HepG2 (cell line): Measurements from ENCODE around the gene TOR4A. TPM values are rescaled to one million over a fixed set of nuclear protein-coding genes. Genes with fewer than 3 reads are reported as not detected.

ENCODE experiments used
- AGO1 ChIP-seq: fragments of 200-400 bp; formaldehyde crosslinking; IDR thresholded peaks from 2 replicates; pipeline ENCODE4 v1.6.1; 2017; ENCODE audit warnings: mild to moderate bottlenecking, low read depth, low read length, moderate library complexity; ENCODE audit not compliant: poor library complexity, severe bottlenecking
- BATF2 ChIP-seq: sonication (generic); formaldehyde crosslinking; IDR thresholded peaks from 2 replicates; pipeline ENCODE4 v1.8.0; 2022; ENCODE audit warnings: mild to moderate bottlenecking, missing genetic modification reagents, moderate library complexity
- ELF1 ChIP-seq: sonication (generic); formaldehyde crosslinking; IDR thresholded peaks from 2 replicates; pipeline ENCODE4 v1.4.0; 2020; ENCODE audit warnings: missing genetic modification reagents
- HBP1 ChIP-seq: IDR thresholded peaks from 2 replicates; pipeline ENCODE4 v1.6.1; 2016; ENCODE audit warnings: low read depth, control low read depth
- HMG20B ChIP-seq: conservative IDR thresholded peaks from 2 replicates; pipeline ENCODE4 v1.6.1; 2016; ENCODE audit warnings: missing genetic modification reagents, missing compliant biosample characterization
- HNF1B ChIP-seq: sonication (generic); formaldehyde crosslinking; IDR thresholded peaks from 2 replicates; pipeline ENCODE4 v1.5.1; 2020; ENCODE audit warnings: mild to moderate bottlenecking, moderate library complexity, missing genetic modification reagents
- MEIS1 ChIP-seq: sonication (generic); formaldehyde crosslinking; IDR thresholded peaks from 2 replicates; pipeline ENCODE4 v1.9.0; 2021; ENCODE audit warnings: mild to moderate bottlenecking, missing genetic modification reagents, moderate library complexity, borderline replicate concordance
- NFKBIZ ChIP-seq: IDR thresholded peaks from 2 replicates; pipeline ENCODE4 v1.6.1; 2018; ENCODE audit warnings: missing genetic modification reagents, missing compliant biosample characterization
- NR2F6 ChIP-seq, 2 experiments: IDR thresholded peaks; 2 replicates each; pipeline ENCODE4 v1.6.1; 2016; ENCODE audit warnings: antibody characterized with exemption in 1 of 2, mild to moderate bottlenecking in 1 of 2
- PHF21A ChIP-seq: sonication (generic); formaldehyde crosslinking; IDR thresholded peaks from 2 replicates; pipeline ENCODE4 v1.5.0; 2020; ENCODE audit warnings: mild to moderate bottlenecking, missing genetic modification reagents
- SAFB2 ChIP-seq: sonication (generic); formaldehyde crosslinking; IDR thresholded peaks from 2 replicates; pipeline ENCODE4 v1.5.1; 2020; ENCODE audit warnings: missing genetic modification reagents, low read depth, mild to moderate bottlenecking, borderline replicate concordance
- SALL2 ChIP-seq: sonication (generic); formaldehyde crosslinking; IDR thresholded peaks from 2 replicates; pipeline ENCODE4 v1.8.1; 2023; ENCODE audit warnings: mild to moderate bottlenecking, missing genetic modification reagents, inconsistent platforms
- SMAD1 ChIP-seq: sonication (generic); formaldehyde crosslinking; IDR thresholded peaks from 2 replicates; pipeline ENCODE4 v1.4.0; 2020; ENCODE audit warnings: missing genetic modification reagents, low read depth, mild to moderate bottlenecking, borderline replicate concordance
- SMAD3 ChIP-seq: sonication (generic); formaldehyde crosslinking; IDR thresholded peaks from 2 replicates; pipeline ENCODE4 v1.4.0; 2020; ENCODE audit warnings: missing genetic modification reagents
- STAG1 ChIP-seq: sonication (generic); formaldehyde crosslinking; IDR thresholded peaks from 2 replicates; pipeline ENCODE4 v1.4.0; 2020; ENCODE audit warnings: missing genetic modification reagents
- TBP ChIP-seq: sonication (generic); formaldehyde crosslinking; IDR thresholded peaks from 2 replicates; pipeline ENCODE4 v1.5.0; 2020; ENCODE audit warnings: missing genetic modification reagents
- TFE3 ChIP-seq: IDR thresholded peaks from 2 replicates; pipeline ENCODE4 v1.6.1; 2016
- ZBTB7A ChIP-seq: sonication (generic); formaldehyde crosslinking; IDR thresholded peaks from 2 replicates; pipeline ENCODE4 v1.8.0; 2022; ENCODE audit warnings: mild to moderate bottlenecking, missing genetic modification reagents
- ZNF160 ChIP-seq: sonication (generic); formaldehyde crosslinking; IDR thresholded peaks from 2 replicates; pipeline ENCODE4 v1.8.0; 2022; ENCODE audit warnings: mild to moderate bottlenecking, inconsistent platforms, missing genetic modification reagents
- ZNF205 ChIP-seq: IDR thresholded peaks from 2 replicates; pipeline ENCODE4 v1.6.1; 2018; ENCODE audit warnings: missing biosample characterization, missing genetic modification reagents
- ZNF24 ChIP-seq: fragments of 450-650 bp; IDR thresholded peaks from 2 replicates; pipeline ENCODE4 v1.6.1; 2017; ENCODE audit warnings: antibody characterized with exemption, mild to moderate bottlenecking
- ZNF432 ChIP-seq: sonication (generic); formaldehyde crosslinking; IDR thresholded peaks from 2 replicates; pipeline ENCODE4 v1.5.0; 2020; ENCODE audit warnings: missing genetic modification reagents, mild to moderate bottlenecking, borderline replicate concordance
- ZNF572 ChIP-seq: sonication (generic); formaldehyde crosslinking; IDR thresholded peaks from 2 replicates; pipeline ENCODE4 v1.5.1; 2020; ENCODE audit warnings: mild to moderate bottlenecking, missing genetic modification reagents
- ZNF678 ChIP-seq: sonication (generic); formaldehyde crosslinking; IDR thresholded peaks from 2 replicates; pipeline ENCODE4 v1.4.0; 2020; ENCODE audit warnings: mild to moderate bottlenecking, missing genetic modification reagents
- ZNF879 ChIP-seq: sonication (generic); formaldehyde crosslinking; IDR thresholded peaks from 2 replicates; pipeline ENCODE4 v1.8.1; 2023; ENCODE audit warnings: missing genetic modification reagents
- ZSCAN25 ChIP-seq: sonication (generic); formaldehyde crosslinking; IDR thresholded peaks from 2 replicates; pipeline ENCODE4 v1.8.0; 2022; ENCODE audit warnings: mild to moderate bottlenecking, missing genetic modification reagents
- ZSCAN30 ChIP-seq: sonication (generic); formaldehyde crosslinking; IDR thresholded peaks from 2 replicates; pipeline ENCODE4 v1.5.0; 2020; ENCODE audit warnings: mild to moderate bottlenecking, missing genetic modification reagents
- polyA plus RNA-seq, 8 experiments: library from polyadenylated mRNA; depleted of rRNA in 3 of 8; stranded (reverse) in 7 of 8; unstranded in 1 of 8; fragments of >200 nt; fragmentation: Illumina TruSeq in 4 of 8; extraction: Trizol in 4 of 8; gene quantifications; 2 replicates each; pipeline versions ENCODE4 v1.2.1 to v1.2.3, GENCODE V29; 2011 to 2016; ENCODE audit warnings: low read depth in 4 of 8, missing spikeins in 1 of 8, mixed read lengths in 1 of 8; ENCODE audit not compliant: insufficient read depth in 1 of 8
- total RNA-seq, 5 experiments: library from RNA; depleted of rRNA; stranded (reverse); fragments of >200 nt; fragmentation: Illumina TruSeq; extraction: Trizol; gene quantifications; 2 replicates each; pipeline ENCODE4 v1.2.3, GENCODE V29; 2016; ENCODE audit warnings: low read depth in 1 of 5

Gene TOR4A
- total and polyA plus RNA-seq, 2 of the 13 experiments (the other 11 are each of a cell fraction or from before 2014, with no cell fraction given), result 11.1 to 14.2 TPM

GRCh38 chr9:137240841-137241489, 36.6 kb upstream of the TOR4A start, which contains the start of gene TUBB4B (continued):
- TF ChIP-seq HBP1 (CRISPR knock-in tag) (0 out of 2 replicates have a peak, but pooled peaks have one; percentile 72), NR2F6 (IDR thresholded peaks at IDR 0.05) (no peak), NR2F6 (CRISPR knock-in tag; IDR thresholded peaks at IDR 0.05) (no peak), NFKBIZ (peak; percentile 78), TBP (CRISPR knock-in tag) (0 out of 2 replicates have a peak, but pooled peaks have one; percentile 53), ZSCAN25 (CRISPR knock-in tag) (no peak), ZNF879 (CRISPR knock-in tag) (no peak), AGO1 (no peak), HMG20B (peak; percentile 63; the same call in 1 of the 2 replicates), MEIS1 (CRISPR knock-in tag) (no peak), STAG1 (CRISPR knock-in tag) (no peak), SMAD3 (CRISPR knock-in tag) (peak; percentile 48; the same call in 1 of the 2 replicates), SMAD1 (CRISPR knock-in tag) (no peak), HNF1B (CRISPR knock-in tag) (peak; percentile 53; the same call in 1 of the 2 replicates), TFE3 (CRISPR knock-in tag) (peak; percentile 74), ZSCAN30 (no peak), BATF2 (CRISPR knock-in tag) (0 out of 2 replicates have a peak, but pooled peaks have one; percentile 45), ZNF160 (CRISPR knock-in tag) (no peak; the same call in 1 of the 2 replicates), ZBTB7A (CRISPR knock-in tag) (no peak), ZNF678 (no peak), ZNF572 (CRISPR knock-in tag) (no peak), ZNF24 (no peak), ZNF432 (CRISPR knock-in tag) (no peak), SALL2 (CRISPR knock-in tag) (peak; percentile 59; the same call in 1 of the 2 replicates), PHF21A (CRISPR knock-in tag) (no peak; the same call in 1 of the 2 replicates), ZNF205 (CRISPR knock-in tag) (peak; percentile 86), SAFB2 (CRISPR knock-in tag) (no peak), ELF1 (peak; percentile 27; the same call in 1 of the 2 replicates)
